Nephron progenitor cell (in vitro differentiated cells): ENCODE data around the gene SIGLEC12.
"Not testable (repeated sequence)": the region's sequence is repeated elsewhere in the genome, so short reads cannot be mapped to it uniquely, and the experiment has no call there.

Source experiments
- DNase-seq: peaks from one replicate; pipeline ENCODE4 v3.0.0; 2021
- H3K27ac Mint-ChIP-seq: 2 replicates; pipeline ENCODE4 v1.8.0; 2021; ENCODE audit warnings: mild to moderate bottlenecking, moderate library complexity, mixed read lengths
- H3K27me3 Mint-ChIP-seq: 2 replicates; pipeline ENCODE4 v1.8.0; 2021; ENCODE audit warnings: mild to moderate bottlenecking, low read depth, mixed read lengths; ENCODE audit not compliant: poor library complexity
- H3K36me3 Mint-ChIP-seq: 2 replicates; pipeline ENCODE4 v1.8.0; 2021; ENCODE audit warnings: low read depth, mixed read lengths
- H3K4me1 Mint-ChIP-seq: 2 replicates; pipeline ENCODE4 v1.8.0; 2021; ENCODE audit warnings: mixed read lengths
- H3K4me3 Mint-ChIP-seq: 2 replicates; pipeline ENCODE4 v1.8.0; 2021; ENCODE audit warnings: mild to moderate bottlenecking, moderate library complexity, mixed read lengths
- H3K9me3 Mint-ChIP-seq: 2 replicates; pipeline ENCODE4 v1.8.0; 2021; ENCODE audit warnings: mild to moderate bottlenecking, moderate library complexity, mixed read lengths
- CTCF ChIP-seq: fragments of 200-600 bp; sonication (generic); IDR thresholded peaks from 2 replicates; pipeline ENCODE4 v1.5.0; 2021; ENCODE audit warnings: antibody characterized with exemption

SIGLEC12 gene

GRCh38 chr19:51469162-51469561 is 32.4 kb downstream of the SIGLEC12 start:
- H3K27me3 Mint-ChIP-seq = peaks cover 25% of the 10 kb centered on the region
- H3K4me1 Mint-ChIP-seq = no peaks in the 10 kb centered on the region
- TF ChIP-seq CTCF = no peak
- no peak overlapping the region for H3K27ac Mint-ChIP-seq
- H3K36me3 Mint-ChIP-seq = no peaks in the 10 kb centered on the region
- no peak for DNase-seq
- H3K4me3 Mint-ChIP-seq = no peak overlapping the region
- H3K9me3 Mint-ChIP-seq = peaks cover 18% of the 10 kb centered on the region

GRCh38 chr19:51468545-51468920 is 33.1 kb downstream of the SIGLEC12 start:
- Mint-ChIP-seq H3K4me1 (no peaks in the 10 kb centered on the region), H3K9me3 (peaks cover 21% of the 10 kb centered on the region), H3K27me3 (peaks cover 28% of the 10 kb centered on the region), H3K36me3 (no peaks in the 10 kb centered on the region), H3K4me3 (no peak overlapping the region), H3K27ac (no peak overlapping the region)
- TF ChIP-seq CTCF = no peak
- DNase-seq = no peak

GRCh38 chr19:51467864-51468544 is 33.6 kb downstream of the SIGLEC12 start:
- TF ChIP-seq CTCF = no peak
- H3K4me1 Mint-ChIP-seq = no peaks in the 10 kb centered on the region
- no peak overlapping the region for H3K4me3 Mint-ChIP-seq
- peaks cover 33% of the 10 kb centered on the region for H3K27me3 Mint-ChIP-seq
- no peak overlapping the region for H3K27ac Mint-ChIP-seq
- DNase-seq = no peak
- H3K9me3 Mint-ChIP-seq = peaks cover 26% of the 10 kb centered on the region
- H3K36me3 Mint-ChIP-seq = no peaks in the 10 kb centered on the region

GRCh38 chr19:51466723-51467122 is 34.9 kb downstream of the SIGLEC12 start:
- Mint-ChIP-seq H3K36me3 (no peaks in the 10 kb centered on the region), H3K27ac (no peak overlapping the region), H3K27me3 (peaks cover 38% of the 10 kb centered on the region), H3K4me1 (no peaks in the 10 kb centered on the region), H3K9me3 (peaks cover 26% of the 10 kb centered on the region), H3K4me3 (no peak overlapping the region)
- TF ChIP-seq CTCF = no peak
- DNase-seq = no peak

GRCh38 chr19:51463976-51464581 is 37.5 kb downstream of the SIGLEC12 start:
- peaks cover 41% of the 10 kb centered on the region for H3K27me3 Mint-ChIP-seq
- DNase-seq, H3K4me3 Mint-ChIP-seq: not testable (repeated sequence)

GRCh38 chr19:51462681-51463080 is 38.9 kb downstream of the SIGLEC12 start:
- DNase-seq = no peak
- no peak overlapping the region for H3K27ac Mint-ChIP-seq
- peaks cover 41% of the 10 kb centered on the region for H3K27me3 Mint-ChIP-seq
- peaks cover 47% of the 10 kb centered on the region for H3K9me3 Mint-ChIP-seq
- H3K4me1 Mint-ChIP-seq = no peaks in the 10 kb centered on the region
- no peaks in the 10 kb centered on the region for H3K36me3 Mint-ChIP-seq
- H3K4me3 Mint-ChIP-seq = no peak overlapping the region
- TF ChIP-seq CTCF = no peak

More at GRCh38 chr19:51463976-51464581, 37.5 kb downstream of the SIGLEC12 start:
- not testable (repeated sequence) for H3K27ac Mint-ChIP-seq, H3K4me1 Mint-ChIP-seq, H3K36me3 Mint-ChIP-seq
- H3K9me3 Mint-ChIP-seq = peaks cover 40% of the 10 kb centered on the region
